Stomach (tissue), 9 donors: Measurements from ENCODE around the gene SLC51A. TPM values are rescaled to one million over a fixed set of nuclear protein-coding genes. Genes with fewer than 3 reads are reported as not detected.
A peak's percentile ranks its signal among the peaks of the same experiment; 100 is the strongest.

ENCODE experiments used
- DNase-seq, 2 donors: peaks; one replicate each; pipeline versions ENCODE4 v3.0.0 to v3.0.0-alpha.2; 2013 to 2019
- H3K27ac ChIP-seq, 5 donors: fragments of 200-600 bp in 4 of 5; sonication (generic) in 4 of 5; one replicate each; pipeline ENCODE4 v1.5.1; 2013 to 2019; ENCODE audit warnings: mild to moderate bottlenecking in 1 of 5, moderate library complexity in 1 of 5
- H3K27me3 ChIP-seq, 3 donors: fragments of 200-600 bp; sonication (generic); one replicate each; pipeline ENCODE4 v1.5.1; 2017 to 2019; ENCODE audit warnings: mixed run types in 1 of 3
- H3K36me3 ChIP-seq, 4 donors: fragments of 200-600 bp; sonication (generic); 1 replicate in 3 of 4; 2 replicates in 1 of 4; pipeline ENCODE4 v1.5.1; 2016 to 2019
- H3K4me1 ChIP-seq, 4 donors: fragments of 200-600 bp; sonication (generic); one replicate each; pipeline ENCODE4 v1.5.1; 2016 to 2019
- H3K4me3 ChIP-seq, 4 donors: fragments of 200-600 bp; sonication (generic) in 3 of 4; one replicate each; pipeline ENCODE4 v1.5.1; 2016 to 2019; ENCODE audit warnings: mild to moderate bottlenecking in 1 of 4
- H3K9me3 ChIP-seq, 4 donors: fragments of 200-600 bp; sonication (generic); one replicate each; pipeline ENCODE4 v1.5.1; 2016 to 2019
- CTCF ChIP-seq, 7 experiments: fragments of 450-650 bp in 4 of 7; fragments of 200-600 bp in 3 of 7; sonication (generic) in 3 of 7; IDR thresholded peaks; one replicate each; pipeline ENCODE4 v1.5.1; 2016 to 2019; ENCODE audit warnings: antibody characterized with exemption in 7 of 7, control low read depth in 2 of 7, mild to moderate bottlenecking in 1 of 7
- EP300 ChIP-seq: sonication (generic); formaldehyde crosslinking; IDR thresholded peaks from one replicate; pipeline ENCODE4 v1.6.1; 2017; ENCODE audit warnings: antibody characterized with exemption
- POLR2A ChIP-seq, 4 donors: fragments of 450-650 bp; IDR thresholded peaks; one replicate each; pipeline ENCODE4 v1.6.1; 2016; ENCODE audit warnings: antibody characterized with exemption in 4 of 4, control low read depth in 2 of 4, mild to moderate bottlenecking in 1 of 4, moderate library complexity in 1 of 4
- POLR2AphosphoS5 ChIP-seq, 3 donors: sonication (generic); formaldehyde crosslinking; IDR thresholded peaks; one replicate each; pipeline ENCODE4 v1.6.1; 2016; ENCODE audit warnings: antibody characterized with exemption in 3 of 3
- WGBS, 5 donors: extraction: QIAGEN DNeasy Blood & Tissue Kit in 3 of 5; methylation state at CpG; one replicate each; pipeline versions ENCODE4 v1.1.5 to v1.1.7; 2013 to 2018; 5-methylcytosine and 5-hydroxymethylcytosine counted together
- intact Hi-C: fragments of 100-400 bp; cut with DNase I; formaldehyde crosslinking; loops from one replicate; pipeline ENCODE4 v1.15.1; 2023; ENCODE audit warnings: low total_unique reads
- polyA plus RNA-seq, 3 donors: library from polyadenylated mRNA; stranded (reverse); fragments of 200-250 nt; gene quantifications; one replicate each; pipeline ENCODE4 v1.2.3, GENCODE V29; 2013
- small RNA-seq, 4 donors: library from RNA; depleted of rRNA; stranded (forward); fragments of <200 nt; gene quantifications; one replicate each; pipeline ENCODE3, GENCODE V24; 2016
- total RNA-seq, 5 donors: library from RNA; depleted of rRNA; stranded (reverse); fragments of >200 nt; gene quantifications; one replicate each; pipeline versions ENCODE4 v1.1.0 to v1.2.3, GENCODE V29; 2014 to 2016
- donor health status: healthy with polysubstance abuse.
- donor health status: Bipolar disorder and iron deficiency.
- donor health status: healthy.

The SLC51A gene
- total and polyA plus RNA-seq, 8 donors: 0.43 to 0.92 TPM; not detected in 6

- TF ChIP-seq CTCF (IDR thresholded peaks at IDR 0.05): no peak
- TF ChIP-seq EP300: no peak
- TF ChIP-seq POLR2AphosphoS5 (IDR thresholded peaks at IDR 0.05): no peak
- TF ChIP-seq POLR2A (IDR thresholded peaks at IDR 0.05): no peak
- no peaks in the 10 kb centered on the region for H3K9me3 ChIP-seq
- no peaks in the 10 kb centered on the region for H3K27me3 ChIP-seq
- intact Hi-C loops: no loop called here
- H3K27ac ChIP-seq: peak overlapping the region in 1 of 5 donors; percentile 54
- H3K4me3 ChIP-seq: no peak overlapping the region
- H3K36me3 ChIP-seq: peaks cover 11 to 37% (median 28%) of the 10 kb centered on the region in 4 donors
- H3K4me1 ChIP-seq: peaks cover 10 to 43% (median 22%) of the 10 kb centered on the region in 4 donors
- 81 to 94% (median 89%) methylated on average over 5 of the region's 5 CpGs for WGBS, 5 donors
- DNase-seq: peak in 1 of 2 donors; percentile 14
Observed at GRCh38 chr3:196274585-196274984, 58.3 kb downstream of the SLC51A start.

- Histone ChIP-seq H3K4me1 (peaks cover 10 to 48% (median 25%) of the 10 kb centered on the region in 4 donors), H3K27me3 (no peaks in the 10 kb centered on the region), H3K36me3 (peaks cover 7 to 32% (median 23%) of the 10 kb centered on the region in 4 donors), H3K9me3 (no peaks in the 10 kb centered on the region), H3K27ac (peak overlapping the region in 1 of 5 donors; percentile 54), H3K4me3 (no peak overlapping the region)
- no peak for DNase-seq
- no peak for TF ChIP-seq POLR2AphosphoS5 (IDR thresholded peaks at IDR 0.05)
- no peak for TF ChIP-seq CTCF (IDR thresholded peaks at IDR 0.05)
- TF ChIP-seq EP300: no peak
- TF ChIP-seq POLR2A (IDR thresholded peaks at IDR 0.05): no peak
- 81 to 94% (median 87%) methylated on average over 5 of the region's 5 CpGs for WGBS, 5 donors
- intact Hi-C loops: no loop called here
Observed at GRCh38 chr3:196275126-196275525, 58.8 kb downstream of the SLC51A start.

GRCh38 chr3:196280689-196281440, 64.5 kb downstream of the SLC51A start:
- TF ChIP-seq POLR2A (IDR thresholded peaks at IDR 0.05): no peak
- TF ChIP-seq CTCF (IDR thresholded peaks at IDR 0.05): no peak
- TF ChIP-seq EP300: no peak
- TF ChIP-seq POLR2AphosphoS5 (IDR thresholded peaks at IDR 0.05): no peak
- Histone ChIP-seq H3K4me1 (peaks cover 23 to 85% (median 58%) of the 10 kb centered on the region in 4 donors), H3K36me3 (no peaks in the 10 kb centered on the region), H3K27me3 (no peaks in the 10 kb centered on the region), H3K27ac (peak overlapping the region in 4 of 5 donors; percentile 18 to 78 (median 44)), H3K4me3 (no peak overlapping the region), H3K9me3 (no peaks in the 10 kb centered on the region)
- 41 to 65% (median 54%) methylated on average over 7 of the region's 7 CpGs for WGBS, 5 donors
- intact Hi-C loops: no loop called here
- peak in 1 of 2 donors; percentile 23 for DNase-seq

- TF ChIP-seq POLR2AphosphoS5 (IDR thresholded peaks at IDR 0.05) (no peak), CTCF (IDR thresholded peaks at IDR 0.05) (no peak), EP300 (no peak)
- no peaks in the 10 kb centered on the region for H3K27me3 ChIP-seq
- H3K36me3 ChIP-seq: no peaks in the 10 kb centered on the region
- intact Hi-C loops: no loop called here
- 55 to 75% (median 61%) methylated on average over 4 of the region's 4 CpGs for WGBS, 5 donors
- H3K9me3 ChIP-seq: no peaks in the 10 kb centered on the region
- H3K4me1 ChIP-seq: peaks cover 30 to 96% (median 68%) of the 10 kb centered on the region in 4 donors
- H3K27ac ChIP-seq: peak overlapping the region in 4 of 5 donors; percentile 30 to 78 (median 52)
- H3K4me3 ChIP-seq: no peak overlapping the region
- DNase-seq: no peak
Observed at GRCh38 chr3:196281962-196282361, 65.6 kb downstream of the SLC51A start.

Small RNA genes within 50 kb of the gene (small RNA-seq; reads per million reads assigned to genes)
- 0 reads per million in 4 donors for gene RF00019

Other genes with a start within 250 kb of the SLC51A start
- gene TFRC, start 134.4 kb upstream of the SLC51A start, total RNA-seq: 100 to 1,000 TPM in 3 of 5 donors, 10 to 100 TPM in 2; 27.2 to 289 (median 178) TPM
- gene TFRC, start 134.4 kb upstream of the SLC51A start, polyA plus RNA-seq: 10 to 100 TPM in 2 of 3 donors, 1 to 10 TPM in 1; 5.5 to 16.2 (median 11.2) TPM
- gene ZDHHC19, start 5.1 kb upstream of the SLC51A start, total RNA-seq: not detected
- gene ZDHHC19, start 5.1 kb upstream of the SLC51A start, polyA plus RNA-seq: 1 to 10 TPM in 1 of 3 donors, under 1 TPM in 1, not detected in 1; 0.38 to 2.7 TPM
- gene PCYT1A, start 71.2 kb downstream of the SLC51A start, total RNA-seq: 100 to 1,000 TPM in 1 of 5 donors, 10 to 100 TPM in 4; 25.2 to 127 (median 58.7) TPM
- gene PCYT1A, start 71.2 kb downstream of the SLC51A start, polyA plus RNA-seq: 10 to 100 TPM; 11.8 to 24.7 (median 19.4) TPM
- 1 to 10 TPM in 1 of 5 donors, not detected in 4; 3.3 TPM for gene DYNLT2B, start 101.7 kb downstream of the SLC51A start, total RNA-seq
- 10 to 100 TPM in 2 of 3 donors, 1 to 10 TPM in 1; 9.5 to 23.0 (median 16.0) TPM for gene DYNLT2B, start 101.7 kb downstream of the SLC51A start, polyA plus RNA-seq
- gene TM4SF19, start 121.9 kb downstream of the SLC51A start, total RNA-seq: not detected
- gene TM4SF19, start 121.9 kb downstream of the SLC51A start, polyA plus RNA-seq: under 1 TPM in 1 of 3 donors, not detected in 2; 0.55 TPM
- gene UBXN7, start 215.9 kb downstream of the SLC51A start, total RNA-seq: 10 to 100 TPM; 14.0 to 39.3 (median 25.4) TPM
- gene UBXN7, start 215.9 kb downstream of the SLC51A start, polyA plus RNA-seq: 1 to 10 TPM; 2.2 to 6.8 (median 4.7) TPM